Caco-2 (cell line): ENCODE measurements around the gene ZNF474. TPM values are rescaled to one million over a fixed set of nuclear protein-coding genes. Genes with fewer than 3 reads are reported as not detected.

Experiments
- BruUV-seq: library from RNA; stranded (reverse); fragments of 400-500 nt; replicated peaks from 2 replicates; lab custom pipeline; 2021; lab: Mats Ljungman, UMichigan
- CTCF ChIA-PET: fragments of 300-600 bp; sonication (Branson Sonifier 250); formaldehyde crosslinking; loops from one replicate; lab custom pipeline; 2022; ENCODE audit warnings: antibody characterized with exemption; lab: Charles Lee
- POLR2A ChIA-PET: fragments of 300-600 bp; sonication (Branson Sonifier 250); formaldehyde crosslinking; loops from one replicate; lab custom pipeline; 2022; ENCODE audit warnings: antibody characterized with exemption; lab: Charles Lee
- DNase-seq, 2 experiments: peaks; one replicate each; pipeline versions ENCODE4 v3.0.0 to v3.0.0-alpha.2; 2020 to 2022
- H3K27me3 ChIP-seq: replicated peaks from 2 replicates; pipeline ENCODE4 v1.6.0; 2011; ENCODE audit warnings: low read length; ENCODE audit not compliant: control insufficient read depth, insufficient read depth
- H3K36me3 ChIP-seq: 2 replicates; pipeline ENCODE4 v1.5.1; 2011; ENCODE audit warnings: low read length; ENCODE audit not compliant: control insufficient read depth, insufficient read depth
- H3K4me1 ChIP-seq: fragments of 250-450 bp; sonication (Bioruptor Pico); 2 replicates; pipeline ENCODE4 v1.5.1; 2020; ENCODE audit warnings: mild to moderate bottlenecking
- H3K4me3 ChIP-seq: 2 replicates; pipeline ENCODE4 v1.5.1; 2011; ENCODE audit warnings: low read depth, mild to moderate bottlenecking, control low read depth, low read length
- H3K9me3 ChIP-seq: fragments of 250-450 bp; sonication (Bioruptor Pico); 2 replicates; pipeline ENCODE4 v1.5.1; 2020; ENCODE audit warnings: mild to moderate bottlenecking, moderate library complexity
- H3K27ac Mint-ChIP-seq: one replicate; pipeline ENCODE4 v1.8.0; 2022; ENCODE audit warnings: mixed read lengths; ENCODE audit not compliant: unreplicated experiment
- H3K27me3 Mint-ChIP-seq: one replicate; pipeline ENCODE4 v1.8.0; 2022; ENCODE audit warnings: mixed read lengths; ENCODE audit not compliant: insufficient read depth, unreplicated experiment
- H3K36me3 Mint-ChIP-seq: one replicate; pipeline ENCODE4 v1.8.0; 2022; ENCODE audit warnings: mild to moderate bottlenecking, mixed read lengths; ENCODE audit not compliant: insufficient read depth, unreplicated experiment
- H3K4me1 Mint-ChIP-seq: one replicate; pipeline ENCODE4 v1.8.0; 2022; ENCODE audit warnings: low read depth, mixed read lengths; ENCODE audit not compliant: unreplicated experiment
- H3K4me3 Mint-ChIP-seq: one replicate; pipeline ENCODE4 v1.8.0; 2022; ENCODE audit warnings: mild to moderate bottlenecking, moderate library complexity, mixed read lengths; ENCODE audit not compliant: unreplicated experiment
- H3K9me3 Mint-ChIP-seq: one replicate; pipeline ENCODE4 v1.8.0; 2022; ENCODE audit warnings: mixed read lengths; ENCODE audit not compliant: unreplicated experiment
- CTCF ChIP-seq, 2 experiments: fragments of 200-600 bp in 1 of 2; IDR thresholded peaks; 1 replicate in 1 of 2; 2 replicates in 1 of 2; pipeline versions ENCODE4 v1.5.1 to v1.8.0; 2011 to 2022; ENCODE audit warnings: antibody characterized with exemption in 1 of 2, control low read depth in 1 of 2, inconsistent platforms in 1 of 2, low read depth in 1 of 2, low read length in 1 of 2, mild to moderate bottlenecking in 1 of 2, moderate library complexity in 1 of 2; ENCODE audit not compliant: insufficient read depth in 1 of 2, severe bottlenecking in 1 of 2, unreplicated experiment in 1 of 2
- intact Hi-C: fragments of 100-400 bp; cut with micrococcal nuclease; formaldehyde crosslinking; loops from one replicate; pipeline ENCODE4 v1.10.0; 2022; ENCODE audit not compliant: unreplicated experiment
- total RNA-seq: library from RNA; stranded (reverse); gene quantifications from 2 replicates; pipeline ENCODE4 v1.2.3, GENCODE V29; 2022

The ZNF474 gene
- total RNA-seq, 1 experiment from 2014 or later = not detected

- ChIA-PET CTCF (no interaction called here), POLR2A (no interaction called here)
- no TSS peak for BruUV-seq
- Histone ChIP-seq H3K27me3 (no peaks in the 10 kb centered on the region), H3K36me3 (no peaks in the 10 kb centered on the region), H3K4me1 (no peaks in the 10 kb centered on the region), H3K4me3 (no peak overlapping the region), H3K9me3 (no peaks in the 10 kb centered on the region)
- no peaks in the 10 kb centered on the region for H3K9me3 Mint-ChIP-seq
- no peaks in the 10 kb centered on the region for H3K36me3 Mint-ChIP-seq
- H3K27ac Mint-ChIP-seq = no peak overlapping the region
- no peak overlapping the region for H3K4me3 Mint-ChIP-seq
- no peak for TF ChIP-seq CTCF (IDR thresholded peaks at IDR 0.05; ENCODE audit: insufficient read depth in 1 of 2, low read depth in 1 of 2, low read length in 1 of 2, severe bottlenecking in 1 of 2, unreplicated experiment in 1 of 2)
- intact Hi-C loops = loop anchor here (5.0 kb wide), 1 partner anchor 1446 kb away; no protein-coding TSS in a partner anchor
- no peak for DNase-seq
- H3K27me3 Mint-ChIP-seq = peaks cover 2% of the 10 kb centered on the region
- no peaks in the 10 kb centered on the region for H3K4me1 Mint-ChIP-seq
These were observed 26.5 kb upstream of the ZNF474 start for GRCh38 chr5:122102825-122103224.

GRCh38 chr5:122105909-122106308 lies 23.4 kb upstream of the ZNF474 start:
- ChIA-PET POLR2A (no interaction called here), CTCF (no interaction called here)
- BruUV-seq = no TSS peak

GRCh38 chr5:122107016-122107415 lies 22.3 kb upstream of the ZNF474 start:
- Mint-ChIP-seq H3K27me3 (peaks cover 17% of the 10 kb centered on the region), H3K4me1 (no peaks in the 10 kb centered on the region), H3K4me3 (no peak overlapping the region), H3K27ac (no peak overlapping the region), H3K36me3 (no peaks in the 10 kb centered on the region), H3K9me3 (no peaks in the 10 kb centered on the region)
- Histone ChIP-seq H3K4me3 (no peak overlapping the region), H3K9me3 (no peaks in the 10 kb centered on the region), H3K27me3 (no peaks in the 10 kb centered on the region), H3K4me1 (no peaks in the 10 kb centered on the region), H3K36me3 (no peaks in the 10 kb centered on the region)
- no TSS peak for BruUV-seq
- POLR2A ChIA-PET = no interaction called here
- intact Hi-C loops = no loop called here
- CTCF ChIA-PET = no interaction called here
- DNase-seq = no peak
- no peak for TF ChIP-seq CTCF (IDR thresholded peaks at IDR 0.05; ENCODE audit: insufficient read depth in 1 of 2, low read depth in 1 of 2, low read length in 1 of 2, severe bottlenecking in 1 of 2, unreplicated experiment in 1 of 2)

More at GRCh38 chr5:122105909-122106308, 23.4 kb upstream of the ZNF474 start:
- Histone ChIP-seq H3K9me3 (no peaks in the 10 kb centered on the region), H3K36me3 (no peaks in the 10 kb centered on the region), H3K4me1 (no peaks in the 10 kb centered on the region), H3K4me3 (no peak overlapping the region), H3K27me3 (no peaks in the 10 kb centered on the region)
- Mint-ChIP-seq H3K9me3 (no peaks in the 10 kb centered on the region), H3K27ac (no peak overlapping the region), H3K4me3 (no peak overlapping the region), H3K27me3 (peaks cover 10% of the 10 kb centered on the region), H3K36me3 (no peaks in the 10 kb centered on the region), H3K4me1 (no peaks in the 10 kb centered on the region)
- intact Hi-C loops = no loop called here
- no peak for TF ChIP-seq CTCF (IDR thresholded peaks at IDR 0.05; ENCODE audit: insufficient read depth in 1 of 2, low read depth in 1 of 2, low read length in 1 of 2, severe bottlenecking in 1 of 2, unreplicated experiment in 1 of 2)
- no peak for DNase-seq
